IMR-90 (cell line): ENCODE measurements around the gene RNF32. TPM values are rescaled to one million over a fixed set of nuclear protein-coding genes. Genes with fewer than 3 reads are reported as not detected.

Experiments used
- ATAC-seq: fragments of 200-7000 bp; cut with Tn5 transposase; 2 replicates; pipeline ENCODE4 v1.9.1; 2020; ENCODE audit warnings: low read depth, mild to moderate bottlenecking, moderate library complexity
- BruUV-seq: library from RNA; stranded (reverse); fragments of 400-500 nt; replicated peaks from 2 replicates; lab custom pipeline; 2021; lab: Mats Ljungman, UMichigan
- CTCF ChIA-PET: fragments of 300-600 bp; formaldehyde crosslinking; extraction: SDS; loops from one replicate; lab custom pipeline; 2021; ENCODE audit warnings: antibody characterized with exemption; lab: Yijun Ruan, JAX
- POLR2A ChIA-PET: fragments of 300-600 bp; sonication (Branson Sonifier 250); formaldehyde crosslinking; loops from one replicate; lab custom pipeline; 2022; ENCODE audit warnings: antibody characterized with exemption; ENCODE audit not compliant: unreplicated experiment; lab: Charles Lee
- DNase-seq: peaks from one replicate; pipeline ENCODE4 v3.0.0; 2013
- H2AFZ ChIP-seq: replicated peaks from 2 replicates; pipeline ENCODE3; 2013; ENCODE audit warnings: low read length, mild to moderate bottlenecking; ENCODE audit not compliant: poor library complexity
- H2AK5ac ChIP-seq: 2 replicates; pipeline ENCODE4 v1.6.1; 2013; ENCODE audit warnings: low read depth, low read length, inconsistent platforms
- H2AK9ac ChIP-seq: replicated peaks from 2 replicates; pipeline ENCODE3; 2013; ENCODE audit warnings: mild to moderate bottlenecking, low read depth, low read length, moderate library complexity; ENCODE audit not compliant: poor library complexity
- H2BK120ac ChIP-seq: 2 replicates; pipeline ENCODE4 v1.6.1; 2013; ENCODE audit warnings: low read depth, low read length, inconsistent platforms
- H2BK15ac ChIP-seq: 3 replicates; pipeline ENCODE4 v1.6.1; 2013; ENCODE audit warnings: low read depth, low read length, inconsistent platforms
- H2BK20ac ChIP-seq: 2 replicates; pipeline ENCODE4 v1.6.1; 2013; ENCODE audit warnings: low read depth, mild to moderate bottlenecking, inconsistent platforms, low read length, moderate library complexity
- H2BK5ac ChIP-seq: 2 replicates; pipeline ENCODE4 v1.6.1; 2013; ENCODE audit warnings: mild to moderate bottlenecking, low read depth, low read length, inconsistent platforms; ENCODE audit not compliant: poor library complexity, severe bottlenecking
- H3K14ac ChIP-seq: replicated peaks from 2 replicates; pipeline ENCODE4 v1.6.1; 2013; ENCODE audit warnings: low read depth, low read length, inconsistent platforms
- H3K18ac ChIP-seq: 2 replicates; pipeline ENCODE4 v1.6.1; 2013; ENCODE audit warnings: low read depth, low read length, control low read depth
- H3K23ac ChIP-seq: 2 replicates; pipeline ENCODE4 v1.6.1; 2013; ENCODE audit warnings: low read depth, low read length, inconsistent platforms
- H3K27ac ChIP-seq: 2 replicates; pipeline ENCODE4 v1.5.1; 2013; ENCODE audit warnings: mild to moderate bottlenecking, control low read depth, low read length; ENCODE audit not compliant: insufficient read depth
- H3K27me3 ChIP-seq: 2 replicates; pipeline ENCODE4 v1.6.1; 2013; ENCODE audit warnings: low read length; ENCODE audit not compliant: control insufficient read depth, insufficient read depth
- H3K36me3 ChIP-seq: 2 replicates; pipeline ENCODE4 v1.6.1; 2013; ENCODE audit warnings: low read length, mixed read lengths; ENCODE audit not compliant: control insufficient read depth, insufficient read depth
- H3K4ac ChIP-seq: 2 replicates; pipeline ENCODE4 v1.6.1; 2013; ENCODE audit warnings: low read depth, low read length, inconsistent platforms
- H3K4me1 ChIP-seq: 2 replicates; pipeline ENCODE4 v1.6.1; 2013; ENCODE audit warnings: low read length, mixed read lengths; ENCODE audit not compliant: control insufficient read depth, insufficient read depth
- H3K4me2 ChIP-seq: 2 replicates; pipeline ENCODE4 v1.6.1; 2013; ENCODE audit warnings: low read depth, mild to moderate bottlenecking, control low read depth, low read length, moderate library complexity
- H3K4me3 ChIP-seq: 2 replicates; pipeline ENCODE4 v1.5.1; 2013; ENCODE audit warnings: low read depth, mild to moderate bottlenecking, control low read depth, low read length, moderate library complexity; ENCODE audit not compliant: insufficient read depth
- H3K56ac ChIP-seq: 2 replicates; pipeline ENCODE4 v1.6.1; 2013; ENCODE audit warnings: low read length, inconsistent platforms; ENCODE audit not compliant: insufficient read depth; ENCODE audit errors: extremely low read depth
- H3K79me1 ChIP-seq, 2 experiments: 2 replicates each; pipeline ENCODE4 v1.6.1; 2013; ENCODE audit warnings: low read length in 2 of 2, inconsistent platforms in 1 of 2, low read depth in 1 of 2
- H3K9ac ChIP-seq: 2 replicates; pipeline ENCODE4 v1.6.1; 2013; ENCODE audit warnings: low read depth, low read length, control low read depth
- H3K9me1 ChIP-seq: 2 replicates; pipeline ENCODE4 v1.6.1; 2013; ENCODE audit warnings: low read length, inconsistent platforms; ENCODE audit not compliant: insufficient read depth
- H3K9me3 ChIP-seq: 2 replicates; pipeline ENCODE4 v1.6.1; 2013; ENCODE audit warnings: low read length; ENCODE audit not compliant: control insufficient read depth, insufficient read depth
- H4K20me1 ChIP-seq: 2 replicates; pipeline ENCODE4 v1.6.1; 2013; ENCODE audit warnings: low read length, inconsistent platforms; ENCODE audit not compliant: insufficient read depth
- H4K5ac ChIP-seq: 2 replicates; pipeline ENCODE4 v1.6.1; 2013; ENCODE audit warnings: mild to moderate bottlenecking, low read depth, low read length, control low read depth
- H4K8ac ChIP-seq, 2 experiments: 2 replicates each; pipeline ENCODE4 v1.6.1; 2013; ENCODE audit warnings: low read depth in 2 of 2, low read length in 2 of 2, control low read depth in 1 of 2, inconsistent platforms in 1 of 2
- H4K91ac ChIP-seq: 2 replicates; pipeline ENCODE4 v1.6.1; 2013; ENCODE audit warnings: low read depth, low read length, inconsistent platforms; ENCODE audit not compliant: insufficient read depth
- BHLHE40 ChIP-seq: fragments of 150-350 bp; IDR thresholded peaks from 2 replicates; pipeline ENCODE4 v1.6.1; 2016; ENCODE audit warnings: mild to moderate bottlenecking, low read depth, low read length
- CEBPB ChIP-seq: IDR thresholded peaks from 2 replicates; pipeline ENCODE4 v1.6.1; 2012; ENCODE audit warnings: low read depth, low read length, improper control_type of control experiment
- CHD1 ChIP-seq: IDR thresholded peaks from 2 replicates; pipeline ENCODE4 v1.6.1; 2012; ENCODE audit warnings: low read depth, low read length, improper control_type of control experiment
- FOS ChIP-seq: fragments of 150-350 bp; IDR thresholded peaks from 2 replicates; pipeline ENCODE4 v1.6.1; 2016; ENCODE audit warnings: low read depth, low read length
- MAFK ChIP-seq: IDR thresholded peaks from 2 replicates; pipeline ENCODE4 v1.6.1; 2012; ENCODE audit warnings: low read depth, low read length, improper control_type of control experiment
- MAZ ChIP-seq: IDR thresholded peaks from 2 replicates; pipeline ENCODE4 v1.6.1; 2012; ENCODE audit warnings: low read depth, mild to moderate bottlenecking, low read length, improper control_type of control experiment, moderate library complexity, borderline replicate concordance
- MXI1 ChIP-seq: IDR thresholded peaks from 2 replicates; pipeline ENCODE4 v1.6.1; 2012; ENCODE audit warnings: low read depth, mild to moderate bottlenecking, low read length, moderate library complexity, borderline replicate concordance
- NFE2L2 ChIP-seq: fragments of 150-350 bp; IDR thresholded peaks from 2 replicates; pipeline ENCODE4 v1.6.1; 2016; ENCODE audit warnings: low read depth, mild to moderate bottlenecking, low read length
- POLR2A ChIP-seq: IDR thresholded peaks from 2 replicates; pipeline ENCODE4 v1.6.1; 2012; ENCODE audit warnings: mild to moderate bottlenecking, low read depth, low read length
- RAD21 ChIP-seq: IDR thresholded peaks from 2 replicates; pipeline ENCODE4 v1.6.1; 2012; ENCODE audit warnings: low read length, improper control_type of control experiment
- RCOR1 ChIP-seq: IDR thresholded peaks from 2 replicates; pipeline ENCODE4 v1.6.1; 2012; ENCODE audit warnings: mild to moderate bottlenecking, low read length, improper control_type of control experiment; ENCODE audit not compliant: insufficient replicate concordance
- RFX5 ChIP-seq: IDR thresholded peaks from 2 replicates; pipeline ENCODE4 v1.8.0; 2012; ENCODE audit warnings: low read depth, mild to moderate bottlenecking, low read length, moderate library complexity
- SMC3 ChIP-seq: fragments of 150-350 bp; IDR thresholded peaks from 2 replicates; pipeline ENCODE4 v1.6.1; 2016; ENCODE audit warnings: low read depth, mild to moderate bottlenecking, antibody characterized with exemption, low read length, moderate library complexity
- WGBS, 2 experiments: methylation state at CpG; one replicate each; pipeline versions ENCODE4 v1.1.5 to v1.1.7; 2013; ENCODE audit warnings: missing lambda C conversion rate in 2 of 2; ENCODE audit not compliant: insufficient read length in 1 of 2; ENCODE audit errors: extremely low coverage in 2 of 2; 5-methylcytosine and 5-hydroxymethylcytosine counted together
- dilution Hi-C: fragments of 300-500 bp; cut with HindIII; formaldehyde crosslinking; loops from one replicate; pipeline ENCODE4 v1.14.3; 2018; ENCODE audit warnings: low sequenced_read_pairs; ENCODE audit not compliant: unreplicated experiment
- in situ Hi-C: fragments of 300-500 bp; cut with MboI; formaldehyde crosslinking; loops from 3 replicates; pipeline ENCODE4 v1.14.3; 2019; ENCODE audit warnings: low sequenced_read_pairs, inconsistent platforms, mixed read lengths
- intact Hi-C: fragments of 100-400 bp; cut with micrococcal nuclease; formaldehyde crosslinking; loops from 2 replicates; pipeline ENCODE4 v1.10.0; 2022
- polyA plus RNA-seq, 3 experiments: library from polyadenylated mRNA; depleted of rRNA; stranded (reverse); fragments of >200 nt; gene quantifications; 2 replicates each; pipeline ENCODE4 v1.2.3, GENCODE V29; 2012; ENCODE audit warnings: low replicate concordance in 1 of 3
- total RNA-seq: library from RNA; depleted of rRNA; stranded (reverse); fragments of >200 nt; gene quantifications from 2 replicates; pipeline ENCODE4 v1.2.3, GENCODE V29; 2012
- TF ChIP-seq, protein P1 (sequence below): fragments of 150-350 bp; IDR thresholded peaks from 2 replicates; pipeline ENCODE4 v1.6.1; 2016; ENCODE audit warnings: low read depth, mild to moderate bottlenecking, low read length, moderate library complexity, borderline replicate concordance
- TF ChIP-seq, protein P2 (sequence below): conservative IDR thresholded peaks from 2 replicates; pipeline ENCODE4 v1.5.1; 2012; ENCODE audit warnings: mild to moderate bottlenecking, low read depth, low read length, improper control_type of control experiment
- TF ChIP-seq, protein P3 (sequence below): fragments of 150-350 bp; IDR thresholded peaks from 2 replicates; pipeline ENCODE4 v1.6.1; 2017; ENCODE audit warnings: mild to moderate bottlenecking, antibody characterized with exemption, low read length, low read depth

Gene RNF32
- total and polyA plus RNA-seq, 2 of the 4 experiments (the other 2 are of a cell fraction), result 0.36 to 0.63 TPM

DNA sequence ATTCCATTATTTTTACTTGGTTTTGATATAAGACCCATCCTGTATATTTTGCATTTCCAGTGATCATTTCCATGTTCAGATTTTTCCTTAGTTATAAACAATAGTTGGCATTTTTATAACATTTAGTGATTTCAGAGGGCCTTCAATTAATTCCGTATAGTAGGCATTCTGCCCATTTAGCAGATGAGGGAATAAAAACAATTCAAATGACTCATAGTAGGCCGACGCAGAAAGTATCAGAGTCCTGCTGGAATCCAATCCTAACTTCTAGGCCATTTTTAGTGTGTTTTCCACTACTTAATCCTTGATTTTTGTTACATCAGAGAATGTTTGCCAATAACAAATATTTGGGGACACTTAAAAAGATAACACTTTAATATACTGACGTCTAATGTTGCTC lies 15.4 kb downstream of the RNF32 start:
- Histone ChIP-seq H3K18ac (no peak overlapping the region), H4K5ac (no peak overlapping the region), H4K20me1 (no peaks in the 10 kb centered on the region), H3K9me3 (no peaks in the 10 kb centered on the region), H2AK9ac (no peak overlapping the region), H3K23ac (no peak overlapping the region), H3K4me2 (no peak overlapping the region), H3K14ac (no peak overlapping the region), H2AK5ac (no peak overlapping the region), H2BK120ac (no peak overlapping the region), H3K4me3 (no peak overlapping the region), H3K9ac (no peak overlapping the region), H3K4me1 (no peaks in the 10 kb centered on the region; the same call in 1 of the 2 replicates), H3K27ac (no peak overlapping the region), H3K9me1 (peaks cover 4% of the 10 kb centered on the region), H2BK15ac (no peak overlapping the region), H3K4ac (no peak overlapping the region), H2BK20ac (no peak overlapping the region), H4K8ac (no peak overlapping the region), H3K27me3 (no peaks in the 10 kb centered on the region), H3K79me1 (no peaks in the 10 kb centered on the region), H3K56ac (no peak overlapping the region), H4K91ac (no peak overlapping the region), H2AFZ (no peak overlapping the region), H2BK5ac (no peak overlapping the region), H3K36me3 (no peaks in the 10 kb centered on the region)
- DNase-seq, result no peak
- ChIA-PET CTCF (no interaction called here), POLR2A (no interaction called here)
- BruUV-seq, result no TSS peak
- no peak for ATAC-seq
- intact Hi-C loops (no loop called here), dilution Hi-C loops (no loop called here), in situ Hi-C loops (no loop called here)
- TF ChIP-seq MAFK (no peak), RAD21 (no peak), RFX5 (no peak), CHD1 (no peak), FOS (no peak), NFE2L2 (no peak), RCOR1 (no peak), SMC3 (no peak), POLR2A (no peak), CEBPB (no peak), BHLHE40 (no peak), MXI1 (no peak), MAZ (no peak)
- TF ChIP-seq, protein P1, sequence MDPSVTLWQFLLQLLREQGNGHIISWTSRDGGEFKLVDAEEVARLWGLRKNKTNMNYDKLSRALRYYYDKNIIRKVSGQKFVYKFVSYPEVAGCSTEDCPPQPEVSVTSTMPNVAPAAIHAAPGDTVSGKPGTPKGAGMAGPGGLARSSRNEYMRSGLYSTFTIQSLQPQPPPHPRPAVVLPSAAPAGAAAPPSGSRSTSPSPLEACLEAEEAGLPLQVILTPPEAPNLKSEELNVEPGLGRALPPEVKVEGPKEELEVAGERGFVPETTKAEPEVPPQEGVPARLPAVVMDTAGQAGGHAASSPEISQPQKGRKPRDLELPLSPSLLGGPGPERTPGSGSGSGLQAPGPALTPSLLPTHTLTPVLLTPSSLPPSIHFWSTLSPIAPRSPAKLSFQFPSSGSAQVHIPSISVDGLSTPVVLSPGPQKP, result no peak
- TF ChIP-seq, protein P2, sequence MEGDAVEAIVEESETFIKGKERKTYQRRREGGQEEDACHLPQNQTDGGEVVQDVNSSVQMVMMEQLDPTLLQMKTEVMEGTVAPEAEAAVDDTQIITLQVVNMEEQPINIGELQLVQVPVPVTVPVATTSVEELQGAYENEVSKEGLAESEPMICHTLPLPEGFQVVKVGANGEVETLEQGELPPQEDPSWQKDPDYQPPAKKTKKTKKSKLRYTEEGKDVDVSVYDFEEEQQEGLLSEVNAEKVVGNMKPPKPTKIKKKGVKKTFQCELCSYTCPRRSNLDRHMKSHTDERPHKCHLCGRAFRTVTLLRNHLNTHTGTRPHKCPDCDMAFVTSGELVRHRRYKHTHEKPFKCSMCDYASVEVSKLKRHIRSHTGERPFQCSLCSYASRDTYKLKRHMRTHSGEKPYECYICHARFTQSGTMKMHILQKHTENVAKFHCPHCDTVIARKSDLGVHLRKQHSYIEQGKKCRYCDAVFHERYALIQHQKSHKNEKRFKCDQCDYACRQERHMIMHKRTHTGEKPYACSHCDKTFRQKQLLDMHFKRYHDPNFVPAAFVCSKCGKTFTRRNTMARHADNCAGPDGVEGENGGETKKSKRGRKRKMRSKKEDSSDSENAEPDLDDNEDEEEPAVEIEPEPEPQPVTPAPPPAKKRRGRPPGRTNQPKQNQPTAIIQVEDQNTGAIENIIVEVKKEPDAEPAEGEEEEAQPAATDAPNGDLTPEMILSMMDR, result no peak
- TF ChIP-seq, protein P3, sequence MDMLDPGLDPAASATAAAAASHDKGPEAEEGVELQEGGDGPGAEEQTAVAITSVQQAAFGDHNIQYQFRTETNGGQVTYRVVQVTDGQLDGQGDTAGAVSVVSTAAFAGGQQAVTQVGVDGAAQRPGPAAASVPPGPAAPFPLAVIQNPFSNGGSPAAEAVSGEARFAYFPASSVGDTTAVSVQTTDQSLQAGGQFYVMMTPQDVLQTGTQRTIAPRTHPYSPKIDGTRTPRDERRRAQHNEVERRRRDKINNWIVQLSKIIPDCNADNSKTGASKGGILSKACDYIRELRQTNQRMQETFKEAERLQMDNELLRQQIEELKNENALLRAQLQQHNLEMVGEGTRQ, result no peak
- no CpG with 5 or more reads among the region's 4 CpGs for WGBS, 2 experiments
